SK-N-SH treated with all-trans-retinoic acid at 6 μM for 48 hours (cell line): Measurements from ENCODE around the gene CAPN1.

Experiments used
- BACH2 ChIP-seq: fragments of 250-450 bp; sonication (Bioruptor Pico); IDR thresholded peaks from 2 replicates; pipeline ENCODE4 v1.9.0; 2021; ENCODE audit warnings: mild to moderate bottlenecking, borderline replicate concordance
- ESRRG ChIP-seq: fragments of 250-450 bp; sonication (Bioruptor Pico); IDR thresholded peaks from 2 replicates; pipeline ENCODE4 v1.6.1; 2021; ENCODE audit warnings: mild to moderate bottlenecking
- GLIS3 ChIP-seq: fragments of 250-450 bp; sonication (Bioruptor Pico); IDR thresholded peaks from 2 replicates; pipeline ENCODE4 v1.5.0; 2020; ENCODE audit warnings: mild to moderate bottlenecking, moderate library complexity
- ISL1 ChIP-seq: fragments of 250-450 bp; sonication (Bioruptor Pico); IDR thresholded peaks from 2 replicates; pipeline ENCODE4 v2.1.2; 2022; ENCODE audit warnings: mild to moderate bottlenecking, moderate library complexity
- SNAI2 ChIP-seq: fragments of 250-450 bp; sonication (Bioruptor Pico); IDR thresholded peaks from 2 replicates; pipeline ENCODE4 v1.5.0; 2020; ENCODE audit warnings: mild to moderate bottlenecking, moderate library complexity
- TCF4 ChIP-seq: fragments of 250-450 bp; sonication (Bioruptor Pico); IDR thresholded peaks from 2 replicates; pipeline ENCODE4 v1.8.0; 2021; ENCODE audit warnings: mild to moderate bottlenecking, moderate library complexity, borderline replicate concordance
- ZFP3 ChIP-seq: fragments of 250-450 bp; sonication (Bioruptor Pico); IDR thresholded peaks from 2 replicates; pipeline ENCODE4 v1.5.0; 2020; ENCODE audit warnings: mild to moderate bottlenecking, moderate library complexity
- ZFP30 ChIP-seq: fragments of 450-650 bp; formaldehyde crosslinking; IDR thresholded peaks from 2 replicates; pipeline ENCODE4 v1.5.0; 2022; ENCODE audit warnings: mild to moderate bottlenecking, moderate library complexity
- ZNF565 ChIP-seq: fragments of 450-650 bp; formaldehyde crosslinking; conservative IDR thresholded peaks from 2 replicates; pipeline ENCODE4 v1.5.0; 2020; ENCODE audit warnings: low read depth, mild to moderate bottlenecking, moderate library complexity
- TF ChIP-seq, protein P1 (sequence below): fragments of 250-450 bp; sonication (Bioruptor Pico); IDR thresholded peaks from 2 replicates; pipeline ENCODE4 v1.5.1; 2021; ENCODE audit warnings: mild to moderate bottlenecking, moderate library complexity
- TF ChIP-seq, protein P2 (sequence below): fragments of 250-450 bp; sonication (Bioruptor Pico); IDR thresholded peaks from 2 replicates; pipeline ENCODE4 v1.8.0; 2020; ENCODE audit warnings: mild to moderate bottlenecking, moderate library complexity, borderline replicate concordance
- TF ChIP-seq, protein P3 (sequence below): fragments of 250-450 bp; sonication (Bioruptor Pico); IDR thresholded peaks from 2 replicates; pipeline ENCODE4 v1.5.1; 2020; ENCODE audit warnings: low read depth, mild to moderate bottlenecking, moderate library complexity
- TF ChIP-seq, protein P4 (sequence below): fragments of 250-450 bp; sonication (Bioruptor Pico); IDR thresholded peaks from 2 replicates; pipeline ENCODE4 v1.5.0; 2020; ENCODE audit warnings: mild to moderate bottlenecking, moderate library complexity

DNA sequence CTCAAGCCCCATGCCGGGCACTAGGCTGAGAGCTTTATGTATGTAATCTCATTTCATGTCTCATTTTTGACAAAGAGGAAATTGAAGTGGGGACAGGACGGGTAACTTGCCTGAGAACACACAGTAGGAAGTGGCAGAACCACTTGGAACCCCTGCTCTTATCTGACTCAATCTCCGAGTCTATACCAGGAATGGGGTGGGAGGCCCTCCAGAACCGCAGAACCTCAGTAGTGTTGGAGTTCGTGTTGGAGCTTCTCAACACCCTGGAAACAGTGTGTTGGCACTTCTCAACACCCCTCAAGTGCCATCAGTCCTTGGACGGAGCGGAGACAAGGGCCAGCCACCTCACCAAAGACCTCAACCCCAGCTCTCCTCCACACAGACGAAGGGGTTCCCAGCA, 41.3 kb downstream of the CAPN1 start:
- TF ChIP-seq, protein P1, sequence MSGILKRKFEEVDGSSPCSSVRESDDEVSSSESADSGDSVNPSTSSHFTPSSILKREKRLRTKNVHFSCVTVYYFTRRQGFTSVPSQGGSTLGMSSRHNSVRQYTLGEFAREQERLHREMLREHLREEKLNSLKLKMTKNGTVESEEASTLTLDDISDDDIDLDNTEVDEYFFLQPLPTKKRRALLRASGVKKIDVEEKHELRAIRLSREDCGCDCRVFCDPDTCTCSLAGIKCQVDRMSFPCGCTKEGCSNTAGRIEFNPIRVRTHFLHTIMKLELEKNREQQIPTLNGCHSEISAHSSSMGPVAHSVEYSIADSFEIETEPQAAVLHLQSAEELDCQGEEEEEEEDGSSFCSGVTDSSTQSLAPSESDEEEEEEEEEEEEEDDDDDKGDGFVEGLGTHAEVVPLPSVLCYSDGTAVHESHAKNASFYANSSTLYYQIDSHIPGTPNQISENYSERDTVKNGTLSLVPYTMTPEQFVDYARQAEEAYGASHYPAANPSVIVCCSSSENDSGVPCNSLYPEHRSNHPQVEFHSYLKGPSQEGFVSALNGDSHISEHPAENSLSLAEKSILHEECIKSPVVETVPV (CRISPR knock-in tag), result no peak
- TF ChIP-seq ESRRG (CRISPR knock-in tag), result no peak
- no peak for TF ChIP-seq SNAI2
- no peak for TF ChIP-seq ZNF565 (CRISPR knock-in tag)
- TF ChIP-seq, protein P2, sequence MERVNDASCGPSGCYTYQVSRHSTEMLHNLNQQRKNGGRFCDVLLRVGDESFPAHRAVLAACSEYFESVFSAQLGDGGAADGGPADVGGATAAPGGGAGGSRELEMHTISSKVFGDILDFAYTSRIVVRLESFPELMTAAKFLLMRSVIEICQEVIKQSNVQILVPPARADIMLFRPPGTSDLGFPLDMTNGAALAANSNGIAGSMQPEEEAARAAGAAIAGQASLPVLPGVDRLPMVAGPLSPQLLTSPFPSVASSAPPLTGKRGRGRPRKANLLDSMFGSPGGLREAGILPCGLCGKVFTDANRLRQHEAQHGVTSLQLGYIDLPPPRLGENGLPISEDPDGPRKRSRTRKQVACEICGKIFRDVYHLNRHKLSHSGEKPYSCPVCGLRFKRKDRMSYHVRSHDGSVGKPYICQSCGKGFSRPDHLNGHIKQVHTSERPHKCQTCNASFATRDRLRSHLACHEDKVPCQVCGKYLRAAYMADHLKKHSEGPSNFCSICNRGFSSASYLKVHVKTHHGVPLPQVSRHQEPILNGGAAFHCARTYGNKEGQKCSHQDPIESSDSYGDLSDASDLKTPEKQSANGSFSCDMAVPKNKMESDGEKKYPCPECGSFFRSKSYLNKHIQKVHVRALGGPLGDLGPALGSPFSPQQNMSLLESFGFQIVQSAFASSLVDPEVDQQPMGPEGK (CRISPR knock-in tag), result no peak
- TF ChIP-seq ZFP3 (CRISPR knock-in tag), result no peak
- TF ChIP-seq BACH2, result no peak
- TF ChIP-seq, protein P3, sequence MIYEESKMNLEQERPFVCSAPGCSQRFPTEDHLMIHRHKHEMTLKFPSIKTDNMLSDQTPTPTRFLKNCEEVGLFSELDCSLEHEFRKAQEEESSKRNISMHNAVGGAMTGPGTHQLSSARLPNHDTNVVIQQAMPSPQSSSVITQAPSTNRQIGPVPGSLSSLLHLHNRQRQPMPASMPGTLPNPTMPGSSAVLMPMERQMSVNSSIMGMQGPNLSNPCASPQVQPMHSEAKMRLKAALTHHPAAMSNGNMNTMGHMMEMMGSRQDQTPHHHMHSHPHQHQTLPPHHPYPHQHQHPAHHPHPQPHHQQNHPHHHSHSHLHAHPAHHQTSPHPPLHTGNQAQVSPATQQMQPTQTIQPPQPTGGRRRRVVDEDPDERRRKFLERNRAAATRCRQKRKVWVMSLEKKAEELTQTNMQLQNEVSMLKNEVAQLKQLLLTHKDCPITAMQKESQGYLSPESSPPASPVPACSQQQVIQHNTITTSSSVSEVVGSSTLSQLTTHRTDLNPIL (CRISPR knock-in tag), result no peak
- TF ChIP-seq TCF4 (CRISPR knock-in tag), result no peak
- TF ChIP-seq GLIS3 (CRISPR knock-in tag), result no peak
- no peak for TF ChIP-seq ISL1 (CRISPR knock-in tag)
- TF ChIP-seq, protein P4, sequence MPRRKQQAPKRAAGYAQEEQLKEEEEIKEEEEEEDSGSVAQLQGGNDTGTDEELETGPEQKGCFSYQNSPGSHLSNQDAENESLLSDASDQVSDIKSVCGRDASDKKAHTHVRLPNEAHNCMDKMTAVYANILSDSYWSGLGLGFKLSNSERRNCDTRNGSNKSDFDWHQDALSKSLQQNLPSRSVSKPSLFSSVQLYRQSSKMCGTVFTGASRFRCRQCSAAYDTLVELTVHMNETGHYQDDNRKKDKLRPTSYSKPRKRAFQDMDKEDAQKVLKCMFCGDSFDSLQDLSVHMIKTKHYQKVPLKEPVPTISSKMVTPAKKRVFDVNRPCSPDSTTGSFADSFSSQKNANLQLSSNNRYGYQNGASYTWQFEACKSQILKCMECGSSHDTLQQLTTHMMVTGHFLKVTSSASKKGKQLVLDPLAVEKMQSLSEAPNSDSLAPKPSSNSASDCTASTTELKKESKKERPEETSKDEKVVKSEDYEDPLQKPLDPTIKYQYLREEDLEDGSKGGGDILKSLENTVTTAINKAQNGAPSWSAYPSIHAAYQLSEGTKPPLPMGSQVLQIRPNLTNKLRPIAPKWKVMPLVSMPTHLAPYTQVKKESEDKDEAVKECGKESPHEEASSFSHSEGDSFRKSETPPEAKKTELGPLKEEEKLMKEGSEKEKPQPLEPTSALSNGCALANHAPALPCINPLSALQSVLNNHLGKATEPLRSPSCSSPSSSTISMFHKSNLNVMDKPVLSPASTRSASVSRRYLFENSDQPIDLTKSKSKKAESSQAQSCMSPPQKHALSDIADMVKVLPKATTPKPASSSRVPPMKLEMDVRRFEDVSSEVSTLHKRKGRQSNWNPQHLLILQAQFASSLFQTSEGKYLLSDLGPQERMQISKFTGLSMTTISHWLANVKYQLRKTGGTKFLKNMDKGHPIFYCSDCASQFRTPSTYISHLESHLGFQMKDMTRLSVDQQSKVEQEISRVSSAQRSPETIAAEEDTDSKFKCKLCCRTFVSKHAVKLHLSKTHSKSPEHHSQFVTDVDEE, result no peak
- no peak for TF ChIP-seq ZFP30 (CRISPR knock-in tag)
